Stimulated activated effector memory CD8-positive, alpha-beta T cell treated with anti-CD3 and anti-CD28 coated beads, Interleukin-12 subunit alpha, Interleukin-12 subunit beta, amount 100 ng/mL, for 72 hours (primary cell): ENCODE data around the gene DNAH2.

Source experiments
- ATAC-seq: fragments of 150-1000 bp; cut with Tn5 transposase; 2 replicates; pipeline ENCODE4 v1.10.0; 2021
- DNase-seq, 2 donors: peaks; one replicate each; pipeline ENCODE4 v3.0.0; 2021 to 2022; ENCODE audit warnings: low spot score in 2 of 2
- H3K27ac Mint-ChIP-seq: one replicate; pipeline ENCODE4 v1.8.0; 2022; ENCODE audit warnings: mild to moderate bottlenecking, mixed read lengths
- H3K36me3 Mint-ChIP-seq: one replicate; pipeline ENCODE4 v1.8.0; 2022; ENCODE audit warnings: mild to moderate bottlenecking, mixed read lengths
- H3K4me1 Mint-ChIP-seq: one replicate; pipeline ENCODE4 v1.8.0; 2022; ENCODE audit warnings: mixed read lengths
- H3K4me3 Mint-ChIP-seq: one replicate; pipeline ENCODE4 v1.8.0; 2022; ENCODE audit warnings: mild to moderate bottlenecking, mixed read lengths
- H3K9me3 Mint-ChIP-seq: one replicate; pipeline ENCODE4 v1.8.0; 2022; ENCODE audit warnings: mixed read lengths

Gene DNAH2

DNA sequence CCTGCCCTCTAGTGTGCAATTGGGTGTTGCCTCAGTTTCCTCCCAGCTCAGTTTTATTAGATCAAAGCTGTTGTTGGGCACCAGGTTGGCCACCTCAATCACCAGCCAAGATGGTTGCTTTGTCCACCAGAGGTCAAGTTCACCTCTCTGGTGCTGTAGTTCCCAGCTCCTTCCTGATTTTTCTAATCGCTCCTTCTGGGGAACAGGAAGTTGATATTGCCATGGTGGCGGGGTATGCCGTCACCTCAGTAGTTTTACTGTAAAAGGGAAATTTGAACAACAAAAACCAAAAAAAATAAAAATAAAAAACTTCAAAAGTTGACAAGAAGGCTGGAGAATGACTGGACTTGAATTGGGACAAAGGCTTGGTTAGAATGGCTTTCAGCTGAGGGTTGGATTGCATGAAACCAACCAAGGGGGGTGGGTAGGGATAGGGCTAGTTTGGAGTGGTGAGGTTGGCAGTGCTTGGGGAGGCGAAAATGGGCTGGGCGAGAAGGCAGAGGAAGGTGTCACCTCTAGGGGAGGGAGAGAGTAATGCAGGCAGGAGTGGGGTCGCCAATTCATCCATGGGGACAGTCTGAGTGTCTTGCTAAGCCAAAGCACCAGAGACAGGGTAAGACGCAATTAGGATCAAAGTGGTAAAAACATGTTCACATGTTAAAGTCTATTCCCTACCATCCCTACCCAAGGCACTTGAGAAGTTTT is 6.3 kb upstream of the DNAH2 start:
- H3K36me3 Mint-ChIP-seq: no peaks in the 10 kb centered on the region
- no peaks in the 10 kb centered on the region for H3K9me3 Mint-ChIP-seq

DNA sequence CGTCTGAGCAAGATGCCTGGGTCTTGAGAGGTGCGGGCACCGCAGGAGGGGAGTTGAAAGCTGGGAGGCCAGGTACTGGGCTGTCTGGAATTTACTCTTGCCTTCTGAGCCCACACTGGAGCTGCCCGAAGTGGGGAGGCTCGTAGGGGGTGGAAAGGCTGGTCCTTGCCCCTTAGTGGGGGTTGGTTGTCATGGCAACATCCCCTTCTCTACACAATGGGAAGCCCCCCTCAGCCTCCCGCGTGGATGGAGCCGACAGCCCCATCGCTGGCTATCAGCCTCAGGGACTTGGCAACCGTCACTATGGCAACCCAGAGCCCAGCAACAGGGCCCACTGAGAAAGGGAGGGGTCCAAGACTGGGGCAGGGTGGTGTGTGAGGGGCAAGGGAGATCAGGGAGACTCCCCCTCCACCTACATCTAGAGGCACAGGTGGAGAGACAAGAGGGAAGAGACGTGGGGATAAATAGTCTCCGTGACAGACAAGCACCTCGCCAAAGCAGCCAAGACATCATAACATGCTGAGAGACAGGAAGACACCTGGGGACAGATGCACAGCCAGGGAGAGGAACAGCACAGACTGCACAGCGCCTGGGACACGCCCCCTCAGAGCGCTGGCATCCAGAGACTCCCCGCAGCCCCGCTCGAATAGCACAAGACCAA is 5.3 kb upstream of the DNAH2 start:
- DNase-seq (no peak), ATAC-seq (no peak)
- Mint-ChIP-seq H3K4me1 (peaks cover 22% of the 10 kb centered on the region), H3K27ac (no peak overlapping the region), H3K4me3 (no peak overlapping the region), H3K9me3 (no peaks in the 10 kb centered on the region), H3K36me3 (no peaks in the 10 kb centered on the region)

More for the DNA sequence above, 6.3 kb upstream of the DNAH2 start:
- no peak overlapping the region for H3K4me3 Mint-ChIP-seq
- H3K4me1 Mint-ChIP-seq: peaks cover 16% of the 10 kb centered on the region
- DNase-seq (no peak), ATAC-seq (peak; percentile 26)
- no peak overlapping the region for H3K27ac Mint-ChIP-seq

DNA sequence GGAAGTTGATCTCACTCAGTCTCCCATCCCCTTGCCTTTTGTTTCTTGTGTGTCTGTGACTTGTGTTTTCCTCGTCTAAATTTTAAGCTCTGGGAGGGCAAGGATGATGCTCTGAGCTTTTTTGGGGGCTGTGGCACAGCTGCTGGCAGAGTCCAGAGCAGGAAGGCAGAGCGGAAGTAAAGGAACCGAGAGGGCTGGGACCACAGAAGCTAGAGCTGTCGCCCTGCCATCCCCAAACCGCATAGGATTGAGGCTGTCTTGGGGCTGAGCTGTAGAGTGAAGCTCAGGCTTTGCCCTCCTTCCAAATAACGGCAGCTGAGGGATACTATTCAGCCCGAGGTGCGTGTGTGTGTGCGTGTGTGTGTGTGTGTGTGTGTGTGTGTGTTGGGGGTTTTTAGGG is 3.8 kb upstream of the DNAH2 start:
- peaks cover 37% of the 10 kb centered on the region for H3K4me1 Mint-ChIP-seq
- ATAC-seq (no peak), DNase-seq (no peak)
- peaks cover 8% of the 10 kb centered on the region for H3K36me3 Mint-ChIP-seq
- H3K4me3 Mint-ChIP-seq: no peak overlapping the region
- H3K9me3 Mint-ChIP-seq: no peaks in the 10 kb centered on the region
- H3K27ac Mint-ChIP-seq: no peak overlapping the region

DNA sequence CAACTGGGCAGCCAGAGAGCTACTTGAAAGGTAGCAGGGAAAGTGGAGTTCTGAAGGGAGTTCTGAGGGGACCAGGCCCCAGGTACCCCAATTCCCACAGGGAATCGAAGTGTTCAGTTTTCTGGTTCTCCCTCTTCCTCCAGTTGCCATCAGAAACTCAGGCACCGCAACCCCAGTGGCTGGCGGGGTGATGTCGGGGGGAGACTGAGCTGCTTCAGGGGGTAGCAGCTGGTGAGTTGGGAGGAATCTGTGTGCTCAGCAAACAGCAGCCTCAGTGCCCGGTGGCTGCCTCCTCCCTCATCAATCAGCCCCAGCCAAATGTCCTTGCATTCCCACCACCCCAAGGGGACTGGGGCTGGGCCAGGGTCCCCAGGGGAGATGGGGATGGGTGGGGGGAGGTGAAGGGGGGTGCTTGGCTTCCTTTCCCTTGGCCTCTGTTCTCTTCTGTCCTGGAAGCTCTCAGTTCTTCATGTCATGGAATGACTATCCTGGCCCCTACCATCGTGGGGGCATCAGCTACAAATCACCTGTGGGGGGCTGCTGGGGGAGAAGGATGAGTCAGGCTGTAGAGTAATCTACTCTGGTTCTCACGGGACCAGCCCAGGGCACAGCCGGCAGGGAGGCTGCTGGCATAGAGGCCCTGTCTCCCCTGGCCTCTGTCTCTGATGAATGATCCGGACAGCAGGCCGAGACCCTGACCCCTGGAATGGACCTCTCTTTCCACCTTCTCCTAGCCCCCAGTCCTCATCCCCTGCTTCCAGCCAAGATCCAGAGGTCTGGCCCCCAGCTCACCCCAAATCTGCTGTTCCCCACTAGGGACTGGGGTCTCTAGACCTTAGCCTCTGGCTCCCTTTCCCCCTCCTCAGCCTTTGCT is 2.6 kb upstream of the DNAH2 start:
- H3K4me3 Mint-ChIP-seq: no peak overlapping the region
- H3K36me3 Mint-ChIP-seq: peaks cover 8% of the 10 kb centered on the region
- no peaks in the 10 kb centered on the region for H3K9me3 Mint-ChIP-seq
- ATAC-seq (no peak), DNase-seq (no peak)
- peaks cover 35% of the 10 kb centered on the region for H3K4me1 Mint-ChIP-seq
- no peak overlapping the region for H3K27ac Mint-ChIP-seq

DNA sequence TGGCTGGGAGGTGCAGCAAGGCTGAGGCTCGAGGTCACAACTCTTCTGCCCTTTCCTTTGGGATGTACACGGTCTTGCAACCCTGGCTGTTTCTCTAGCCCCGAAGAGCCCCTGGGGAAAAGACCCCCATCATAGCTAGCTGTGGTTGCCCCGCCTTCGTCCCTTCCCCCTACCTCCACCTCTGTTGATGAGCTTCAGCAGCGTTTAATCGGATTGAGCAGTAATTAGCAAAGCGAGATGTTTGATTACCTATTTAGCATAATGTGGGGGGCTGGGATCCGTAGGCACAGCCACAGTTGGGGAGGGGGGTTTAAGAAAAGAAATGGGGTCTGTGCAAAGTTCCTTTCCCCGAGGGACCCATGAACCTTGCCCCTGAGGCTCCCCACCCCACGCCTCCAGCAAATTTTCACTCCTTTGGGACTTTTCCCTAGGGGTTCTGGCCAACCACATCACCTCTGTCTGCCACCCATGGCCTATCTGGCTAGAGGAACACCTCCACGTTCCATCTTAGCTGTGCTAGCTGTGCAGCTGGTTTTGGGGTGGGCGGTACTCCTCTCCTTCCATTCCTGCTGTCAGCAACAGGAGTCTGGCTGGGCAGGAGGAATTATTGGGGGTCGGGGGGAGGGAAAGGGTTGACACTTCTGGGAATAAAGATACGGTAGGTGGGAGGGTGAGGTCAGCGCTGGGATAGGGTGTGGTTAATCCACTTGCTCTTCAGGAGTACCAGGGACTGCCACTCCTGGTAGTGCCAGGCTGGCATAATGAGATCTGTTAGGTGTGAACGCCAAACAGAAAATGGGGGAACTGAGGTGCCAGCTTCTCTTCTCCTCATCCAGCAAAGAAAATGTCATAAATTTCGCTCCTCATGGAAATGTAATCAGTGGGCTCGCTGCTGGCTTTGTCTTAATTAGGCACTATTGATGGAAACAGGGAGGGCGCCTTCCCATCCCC is 1.3 kb upstream of the DNAH2 start:
- Mint-ChIP-seq H3K9me3 (no peaks in the 10 kb centered on the region), H3K4me3 (peak overlapping the region; percentile 78), H3K36me3 (peaks cover 8% of the 10 kb centered on the region), H3K4me1 (peaks cover 25% of the 10 kb centered on the region), H3K27ac (no peak overlapping the region)
- no peak for ATAC-seq
- no peak for DNase-seq

DNA sequence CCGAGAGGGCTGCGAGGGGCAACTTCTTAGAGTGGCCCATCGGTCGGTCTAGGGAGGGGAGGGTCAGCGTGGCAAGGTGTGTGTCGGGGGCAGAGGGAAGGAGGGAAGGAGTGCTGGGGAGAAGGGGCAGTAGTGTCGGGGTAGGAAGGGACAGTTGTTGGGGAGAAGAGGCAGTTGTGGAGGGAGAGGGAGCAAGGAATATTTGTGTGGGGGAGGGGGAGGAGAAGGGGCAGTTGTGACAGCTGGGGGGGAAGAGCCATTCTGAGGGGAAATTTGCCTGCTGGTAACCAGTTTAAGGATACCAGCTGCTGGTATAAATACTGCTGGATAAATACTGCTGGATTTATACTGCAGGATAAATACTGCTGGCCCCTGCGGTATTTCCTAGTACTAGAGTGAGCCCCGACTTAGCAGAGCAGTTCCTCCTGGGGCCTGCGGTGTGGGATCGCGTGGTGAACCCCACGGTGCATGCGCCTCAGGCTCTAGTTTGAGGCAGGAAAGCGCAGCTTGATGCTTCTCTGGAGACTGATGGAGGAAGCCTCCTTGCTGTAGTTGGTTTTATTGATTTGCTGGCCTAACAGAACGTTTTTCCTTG is 309 bp downstream of the DNAH2 start:
- peak; percentile 78 for ATAC-seq

DNA sequence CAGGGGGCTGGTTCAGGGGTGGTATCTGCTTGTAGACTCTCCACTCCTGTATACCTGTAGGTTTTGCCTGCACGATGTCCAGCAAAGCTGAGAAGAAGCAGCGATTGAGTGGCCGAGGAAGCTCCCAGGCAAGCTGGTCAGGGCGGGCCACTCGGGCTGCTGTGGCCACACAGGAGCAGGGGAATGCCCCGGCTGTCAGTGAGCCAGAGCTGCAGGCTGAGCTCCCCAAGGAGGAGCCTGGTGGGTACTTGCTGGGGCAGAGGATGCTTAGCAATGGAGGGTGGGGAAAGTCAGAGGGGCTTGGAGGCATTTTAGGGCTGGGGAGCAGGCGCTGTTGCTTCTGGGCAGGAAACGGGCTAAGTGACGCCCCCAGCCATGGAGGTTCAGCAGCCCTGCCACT is 2.1 kb downstream of the DNAH2 start:
- DNase-seq (no peak), ATAC-seq (no peak)
- no peaks in the 10 kb centered on the region for H3K9me3 Mint-ChIP-seq
- H3K36me3 Mint-ChIP-seq: peaks cover 8% of the 10 kb centered on the region
- peaks cover 25% of the 10 kb centered on the region for H3K4me1 Mint-ChIP-seq
- H3K27ac Mint-ChIP-seq: no peak overlapping the region
- no peak overlapping the region for H3K4me3 Mint-ChIP-seq

More for the DNA sequence above, 309 bp downstream of the DNAH2 start:
- no peaks in the 10 kb centered on the region for H3K9me3 Mint-ChIP-seq
- H3K27ac Mint-ChIP-seq: peak overlapping the region; percentile 26
- peaks cover 8% of the 10 kb centered on the region for H3K36me3 Mint-ChIP-seq
- H3K4me3 Mint-ChIP-seq: peak overlapping the region; percentile 78
- peaks cover 25% of the 10 kb centered on the region for H3K4me1 Mint-ChIP-seq
- no peak for DNase-seq

DNA sequence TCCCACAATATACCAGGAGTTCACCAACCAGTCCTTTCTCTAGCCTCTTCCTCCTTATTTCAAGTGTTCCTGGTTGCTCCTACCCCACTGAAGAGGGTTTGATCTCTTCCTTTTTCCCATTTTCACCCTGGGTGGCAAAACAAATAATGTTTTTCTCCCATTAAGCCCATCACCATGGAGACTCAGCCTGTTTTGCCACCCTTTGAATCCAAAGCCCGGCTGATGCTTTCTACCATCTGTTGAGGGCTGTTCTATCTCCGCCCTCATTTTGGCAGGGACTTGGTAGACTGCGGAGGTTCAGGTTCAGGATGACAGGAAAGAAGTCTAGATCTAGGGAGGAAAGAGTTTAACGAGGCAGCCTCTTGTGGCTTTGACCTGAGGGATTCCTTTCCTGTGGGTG is 2.6 kb downstream of the DNAH2 start:
- Mint-ChIP-seq H3K27ac (no peak overlapping the region), H3K36me3 (peaks cover 8% of the 10 kb centered on the region), H3K9me3 (no peaks in the 10 kb centered on the region), H3K4me1 (peaks cover 25% of the 10 kb centered on the region), H3K4me3 (no peak overlapping the region)
- DNase-seq (no peak), ATAC-seq (no peak)

DNA sequence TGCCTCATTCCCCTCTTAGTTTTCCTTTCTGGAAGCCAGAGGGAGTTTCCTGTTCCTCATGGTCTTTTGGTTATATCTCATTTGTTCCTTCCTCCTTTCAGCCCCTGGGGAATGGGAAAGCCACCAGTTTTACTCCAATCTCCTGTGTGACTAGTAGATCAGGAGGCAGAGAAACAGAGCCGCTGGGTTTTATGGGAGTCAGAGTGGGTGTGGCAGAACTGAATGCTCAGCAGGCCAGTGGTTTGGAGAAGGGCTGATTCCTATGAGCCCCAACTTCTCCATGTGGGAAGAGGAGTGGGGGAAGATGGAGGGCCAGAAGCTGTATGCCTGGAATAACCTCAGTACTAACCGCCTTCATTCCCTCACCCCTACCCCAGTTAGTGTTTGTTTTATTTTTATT is 4.1 kb downstream of the DNAH2 start:
- Mint-ChIP-seq H3K27ac (no peak overlapping the region), H3K4me1 (peaks cover 21% of the 10 kb centered on the region), H3K36me3 (peaks cover 8% of the 10 kb centered on the region), H3K4me3 (no peak overlapping the region), H3K9me3 (no peaks in the 10 kb centered on the region)
- ATAC-seq (no peak), DNase-seq (no peak)

DNA sequence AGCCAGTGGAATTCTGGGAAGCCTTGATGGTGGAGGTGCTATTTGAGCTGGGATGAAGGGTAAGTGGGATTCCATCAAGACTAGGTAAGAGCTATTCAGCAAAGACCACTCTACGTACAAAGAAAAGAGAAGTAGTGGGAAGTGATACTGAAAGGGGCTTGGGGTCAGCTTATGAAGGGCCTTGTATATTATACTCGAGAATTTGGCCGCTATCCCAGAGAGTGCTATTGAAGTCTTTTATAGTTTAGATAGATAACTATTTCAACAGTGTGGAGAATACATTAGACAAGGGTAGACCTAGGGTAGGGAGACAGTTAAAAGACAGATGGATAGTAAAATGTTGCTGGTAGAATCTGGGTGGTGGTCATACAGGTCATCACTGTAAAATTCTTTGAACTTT is 10.3 kb downstream of the DNAH2 start:
- ATAC-seq (no peak), DNase-seq (no peak)
- Mint-ChIP-seq H3K36me3 (no peaks in the 10 kb centered on the region), H3K4me3 (no peak overlapping the region), H3K4me1 (no peaks in the 10 kb centered on the region), H3K27ac (no peak overlapping the region), H3K9me3 (no peaks in the 10 kb centered on the region)

DNA sequence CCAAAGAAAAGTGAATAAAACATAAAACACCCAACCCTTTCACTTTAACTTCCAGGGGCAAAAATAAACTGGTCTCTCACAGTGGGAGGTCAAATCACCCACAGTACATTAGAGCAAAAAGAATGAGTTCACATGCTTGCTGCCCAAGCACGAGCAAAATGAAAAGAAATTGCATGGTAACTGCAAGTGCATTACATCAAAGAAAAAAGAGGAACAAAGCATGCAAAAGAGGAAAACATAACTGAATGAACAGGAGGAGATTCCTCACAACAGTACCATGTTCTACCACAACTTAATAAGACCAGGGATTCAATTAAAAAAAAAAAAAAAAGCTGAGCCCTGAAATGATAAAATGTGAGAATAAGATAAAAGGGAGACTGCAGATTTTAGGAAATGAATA is 12.3 kb downstream of the DNAH2 start:
- Mint-ChIP-seq H3K9me3 (no peaks in the 10 kb centered on the region), H3K4me3 (no peak overlapping the region), H3K27ac (no peak overlapping the region), H3K4me1 (no peaks in the 10 kb centered on the region), H3K36me3 (no peaks in the 10 kb centered on the region)
- DNase-seq: no peak
- no peak for ATAC-seq

DNA sequence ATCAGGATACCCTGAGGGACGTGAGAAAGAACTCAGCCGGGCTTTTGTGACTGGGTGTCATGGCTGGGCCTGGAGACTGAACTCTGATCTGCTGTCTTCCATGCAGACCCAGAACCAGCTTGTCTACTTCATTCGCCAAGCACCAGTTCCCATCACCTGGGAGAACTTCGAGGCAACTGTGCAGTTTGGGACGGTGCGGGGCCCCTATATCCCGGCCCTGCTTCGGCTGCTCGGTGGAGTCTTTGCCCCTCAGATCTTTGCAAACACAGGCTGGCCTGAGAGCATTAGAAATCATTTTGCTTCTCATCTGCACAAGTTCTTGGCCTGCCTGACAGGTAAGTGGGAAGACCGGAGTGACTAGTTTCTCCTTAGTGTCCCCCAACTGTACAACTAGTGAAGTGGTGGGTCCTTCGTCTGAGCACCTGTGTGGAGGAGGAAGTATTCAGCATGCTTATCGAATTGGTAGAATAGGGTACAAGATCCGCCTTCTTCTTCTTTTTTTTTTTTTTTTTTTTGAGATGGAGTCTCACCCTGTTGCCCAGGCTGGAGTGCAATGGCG is 15.5 kb downstream of the DNAH2 start:
- H3K4me3 Mint-ChIP-seq: no peak overlapping the region
- ATAC-seq (no peak), DNase-seq (no peak)
- no peaks in the 10 kb centered on the region for H3K36me3 Mint-ChIP-seq
- H3K9me3 Mint-ChIP-seq: no peaks in the 10 kb centered on the region
- no peaks in the 10 kb centered on the region for H3K4me1 Mint-ChIP-seq
- H3K27ac Mint-ChIP-seq: no peak overlapping the region

DNA sequence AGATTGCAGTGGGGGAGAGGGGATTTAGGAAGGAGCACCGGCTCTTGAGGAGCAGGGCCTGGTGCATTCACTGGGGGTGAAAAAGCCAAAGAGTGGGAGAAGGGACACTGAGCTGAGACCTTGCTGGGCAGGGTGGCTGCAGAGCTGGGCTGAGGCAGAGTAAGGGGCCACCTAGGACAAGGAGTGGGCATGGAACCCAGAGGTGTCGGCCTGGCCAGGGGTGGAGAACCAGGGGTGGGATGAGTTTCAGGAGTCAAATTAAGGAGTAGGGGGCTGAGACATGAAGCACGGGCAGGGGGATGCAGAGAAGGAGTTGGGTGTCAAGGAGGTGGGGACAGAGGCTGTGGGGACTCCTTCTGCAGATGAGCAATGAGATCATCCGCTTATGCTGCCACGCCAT is 20.1 kb downstream of the DNAH2 start:
- H3K9me3 Mint-ChIP-seq: no peaks in the 10 kb centered on the region
- H3K4me3 Mint-ChIP-seq: no peak overlapping the region
- no peaks in the 10 kb centered on the region for H3K36me3 Mint-ChIP-seq
- H3K27ac Mint-ChIP-seq: peak overlapping the region; percentile 13
- ATAC-seq (no peak), DNase-seq (no peak)
- H3K4me1 Mint-ChIP-seq: no peaks in the 10 kb centered on the region

DNA sequence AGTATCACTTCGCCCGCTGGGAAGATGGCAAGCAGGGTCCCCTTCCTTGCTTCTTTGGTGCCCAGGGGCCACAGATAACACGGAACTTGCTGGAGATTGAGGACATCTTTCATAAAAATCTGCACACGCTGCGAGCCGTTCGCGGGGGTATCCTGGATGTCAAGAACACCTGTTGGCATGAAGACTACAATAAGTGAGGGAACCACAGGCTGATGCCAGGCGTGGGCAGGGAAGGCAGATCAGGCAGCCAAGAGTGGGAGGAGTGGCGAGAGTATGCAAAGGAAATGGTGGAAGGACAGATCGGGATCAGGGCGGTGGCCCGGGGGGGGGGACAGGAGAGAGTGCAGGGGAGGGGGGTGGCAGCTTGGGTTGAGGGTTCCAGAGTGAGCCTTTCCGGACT is 22.2 kb downstream of the DNAH2 start:
- ATAC-seq (no peak), DNase-seq (no peak)
- H3K9me3 Mint-ChIP-seq: no peaks in the 10 kb centered on the region
- H3K4me3 Mint-ChIP-seq: no peak overlapping the region
- no peaks in the 10 kb centered on the region for H3K4me1 Mint-ChIP-seq
- H3K27ac Mint-ChIP-seq: no peak overlapping the region
- no peaks in the 10 kb centered on the region for H3K36me3 Mint-ChIP-seq
